HG02759 (cell line): ENCODE measurements around the gene AMDHD1.
A peak's percentile ranks its signal among the peaks of the same experiment; 100 is the strongest.

Source experiments
- ATAC-seq: cut with Tn5 transposase; IDR thresholded peaks from one replicate; pipeline ENCODE4 v1.9.1; 2021; ENCODE audit warnings: mild to moderate bottlenecking, moderate library complexity; ENCODE audit not compliant: unreplicated experiment

Gene AMDHD1, protein sequence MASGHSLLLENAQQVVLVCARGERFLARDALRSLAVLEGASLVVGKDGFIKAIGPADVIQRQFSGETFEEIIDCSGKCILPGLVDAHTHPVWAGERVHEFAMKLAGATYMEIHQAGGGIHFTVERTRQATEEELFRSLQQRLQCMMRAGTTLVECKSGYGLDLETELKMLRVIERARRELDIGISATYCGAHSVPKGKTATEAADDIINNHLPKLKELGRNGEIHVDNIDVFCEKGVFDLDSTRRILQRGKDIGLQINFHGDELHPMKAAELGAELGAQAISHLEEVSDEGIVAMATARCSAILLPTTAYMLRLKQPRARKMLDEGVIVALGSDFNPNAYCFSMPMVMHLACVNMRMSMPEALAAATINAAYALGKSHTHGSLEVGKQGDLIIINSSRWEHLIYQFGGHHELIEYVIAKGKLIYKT

DNA sequence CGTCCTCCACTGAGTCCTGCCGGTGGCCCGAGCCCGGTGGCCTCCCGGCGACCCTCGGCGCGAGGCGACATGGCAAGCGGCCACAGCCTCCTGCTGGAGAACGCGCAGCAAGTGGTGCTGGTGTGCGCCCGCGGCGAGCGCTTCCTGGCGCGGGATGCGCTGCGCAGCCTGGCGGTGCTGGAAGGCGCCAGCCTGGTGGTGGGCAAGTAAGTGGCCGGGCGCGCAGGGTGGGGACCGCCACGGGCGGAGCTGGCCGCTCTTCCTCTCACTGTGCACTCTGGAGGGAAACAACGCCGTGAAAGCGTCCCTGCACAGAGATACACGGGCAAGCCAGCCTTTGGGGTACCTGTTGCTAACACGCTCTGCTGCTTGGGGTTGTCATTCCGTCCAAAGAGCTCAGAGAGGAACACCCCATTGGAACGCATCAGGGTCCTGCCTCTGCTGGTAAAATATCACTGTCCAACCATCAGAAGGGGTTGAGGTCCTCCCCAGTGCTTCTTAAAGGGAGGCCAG, at the start of gene AMDHD1:
TSS of gene AMDHD1 (plus strand) at position 2 of the 513 bp plus-strand sequence. CDS start at position 70, 68 bp downstream.
- ATAC-seq, result peak; percentile 64

DNA sequence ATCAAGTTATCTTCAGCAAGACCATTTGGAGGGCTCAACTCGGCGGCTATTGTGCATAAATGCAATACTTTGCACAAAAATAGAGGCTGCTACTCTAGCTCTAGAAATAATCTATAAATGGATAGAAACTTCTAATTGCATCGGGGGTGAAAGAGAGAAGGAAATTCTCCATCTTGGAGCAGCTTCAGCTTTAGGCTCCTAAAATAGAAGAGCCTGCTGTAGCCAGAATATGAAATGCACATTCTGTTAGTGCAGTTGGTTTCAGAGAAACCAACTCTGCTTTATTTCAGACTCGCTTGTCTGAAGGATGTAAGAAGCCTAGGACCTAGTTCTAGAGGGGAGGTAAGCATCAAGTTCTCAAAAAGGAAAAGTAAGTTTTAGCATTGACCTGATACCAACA, 46.3 kb upstream of the AMDHD1 start:
- no peak for ATAC-seq

DNA sequence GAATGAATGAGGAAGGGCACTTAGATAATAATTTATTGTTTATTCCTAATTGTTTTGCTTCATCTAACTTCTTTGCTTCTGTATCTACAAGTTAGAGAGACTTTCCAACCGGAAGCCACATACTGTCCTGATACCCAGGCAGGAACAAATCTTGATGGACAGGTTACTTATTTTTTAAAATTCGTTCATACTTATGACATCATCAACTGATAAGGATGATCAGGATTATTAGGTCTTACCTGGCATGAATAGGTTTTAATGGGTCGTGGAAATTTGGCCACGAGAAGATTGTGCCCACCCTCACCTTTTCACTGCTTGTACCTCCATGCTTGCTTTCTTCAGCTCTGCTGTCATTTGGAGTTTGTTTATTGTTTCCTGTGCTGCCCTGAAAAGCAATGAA, 45.0 kb upstream of the AMDHD1 start:
- ATAC-seq, result no peak

DNA sequence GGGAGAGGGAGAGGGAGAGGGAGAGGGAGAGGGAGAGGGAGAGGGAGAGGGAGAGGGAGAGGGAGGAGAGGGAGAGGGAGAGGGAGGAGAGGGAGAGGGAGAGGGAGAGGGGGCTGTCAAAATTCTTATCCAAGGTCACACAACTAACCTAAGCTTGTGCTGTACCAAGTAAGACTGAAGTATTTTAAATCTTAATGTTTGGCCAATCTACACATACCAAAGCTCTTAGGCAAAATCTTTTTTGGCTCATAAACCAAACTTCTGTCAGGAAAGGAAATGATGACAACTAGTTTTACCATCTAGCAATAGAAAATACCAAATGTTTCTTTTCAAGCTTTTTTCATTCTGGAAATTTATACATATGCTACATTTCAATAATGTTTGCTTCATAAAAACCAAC, 34.6 kb upstream of the AMDHD1 start:
- no peak for ATAC-seq

DNA sequence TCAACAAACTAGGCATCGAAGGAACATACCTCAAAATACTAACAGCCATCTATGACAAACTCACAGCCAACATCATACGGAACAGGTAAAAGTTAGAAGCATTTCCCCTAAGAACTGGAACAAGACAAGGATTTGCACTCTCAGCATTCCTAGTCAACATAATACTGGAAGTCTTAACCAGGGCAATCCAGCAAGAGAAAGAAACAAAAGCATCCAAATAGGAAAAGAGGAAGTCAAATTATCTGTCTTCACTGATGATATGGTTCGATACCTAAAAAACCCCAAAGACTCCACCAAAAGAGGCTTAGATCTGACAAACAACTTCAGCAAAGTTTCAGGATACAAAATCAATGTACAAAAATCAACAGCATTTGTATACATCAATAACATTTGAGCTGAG, 33.3 kb upstream of the AMDHD1 start:
- ATAC-seq, result no peak

DNA sequence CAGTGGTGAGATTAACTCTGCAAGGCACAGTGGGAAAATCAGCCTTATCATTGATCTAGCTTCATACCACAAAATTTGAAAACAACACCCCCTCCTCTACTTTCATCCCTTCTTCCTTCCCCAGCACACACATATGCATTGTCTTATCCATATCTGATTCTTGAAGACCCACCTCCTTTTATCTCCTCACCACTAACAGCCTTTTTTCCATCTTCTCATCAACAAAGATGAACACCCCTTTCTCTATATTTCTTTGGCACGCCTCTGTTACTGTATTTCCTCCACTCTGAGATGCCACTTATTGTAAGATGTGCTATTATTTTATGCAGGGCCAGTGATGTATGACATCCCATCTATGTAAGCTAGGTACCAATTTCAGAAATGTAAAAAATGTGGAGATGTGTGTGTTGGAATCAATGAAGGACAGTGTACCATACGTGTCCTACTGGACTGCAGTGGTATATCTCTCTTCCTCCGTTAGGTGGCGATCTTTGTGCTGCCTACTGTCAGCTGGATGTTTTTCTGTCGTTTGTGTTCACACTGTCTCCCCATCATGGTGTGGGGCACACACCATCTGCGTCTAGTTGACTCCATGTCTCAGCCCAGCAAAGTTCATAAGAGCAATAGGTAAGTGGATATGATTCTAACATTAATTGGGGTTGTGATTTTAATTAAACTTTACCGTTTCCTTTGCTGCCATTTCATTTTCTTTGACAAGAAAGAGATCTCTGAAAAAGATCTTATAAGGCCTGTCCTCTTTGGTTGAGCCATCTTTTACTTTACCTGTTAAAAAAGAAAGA, 24.7 kb upstream of the AMDHD1 start:
- ATAC-seq, result peak; percentile 85

DNA sequence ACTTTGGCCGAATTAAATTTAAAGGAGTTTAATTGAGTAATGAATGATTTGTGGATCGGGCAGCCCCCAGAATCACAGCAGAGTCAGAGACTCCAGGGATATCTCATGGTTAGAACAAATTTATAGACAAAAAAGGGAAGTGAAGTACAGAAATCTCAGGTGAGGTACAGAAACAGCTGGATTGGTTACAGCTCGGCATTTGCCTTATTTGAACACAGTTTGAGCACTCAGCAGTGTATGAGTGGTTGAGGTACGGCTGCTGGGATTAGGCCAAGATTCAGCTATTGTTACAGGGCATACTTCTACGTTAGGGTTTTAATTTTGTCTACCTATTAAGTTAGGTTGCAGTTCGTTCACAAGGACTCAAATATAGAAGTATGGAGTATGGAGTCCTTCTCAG, 24.0 kb upstream of the AMDHD1 start:
- no peak for ATAC-seq

DNA sequence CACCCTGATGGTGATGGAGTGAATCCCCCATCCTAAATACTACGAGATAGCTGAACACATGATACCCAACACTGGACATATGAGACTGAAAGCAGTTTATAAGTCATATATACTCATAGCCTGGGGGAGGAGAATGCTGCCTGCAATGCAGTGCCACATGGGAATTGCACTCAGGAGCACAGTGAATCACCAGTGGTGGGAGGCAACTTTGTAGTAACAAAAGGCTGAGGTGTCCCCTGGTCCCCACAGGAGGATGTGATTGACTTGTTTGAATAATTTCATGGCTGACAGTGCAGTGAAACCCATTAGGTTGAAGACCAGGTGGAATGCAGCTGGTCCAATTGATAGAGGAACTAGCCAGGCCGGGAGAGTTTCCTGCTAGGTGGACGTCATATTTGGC, 20.9 kb upstream of the AMDHD1 start:
- no peak for ATAC-seq

DNA sequence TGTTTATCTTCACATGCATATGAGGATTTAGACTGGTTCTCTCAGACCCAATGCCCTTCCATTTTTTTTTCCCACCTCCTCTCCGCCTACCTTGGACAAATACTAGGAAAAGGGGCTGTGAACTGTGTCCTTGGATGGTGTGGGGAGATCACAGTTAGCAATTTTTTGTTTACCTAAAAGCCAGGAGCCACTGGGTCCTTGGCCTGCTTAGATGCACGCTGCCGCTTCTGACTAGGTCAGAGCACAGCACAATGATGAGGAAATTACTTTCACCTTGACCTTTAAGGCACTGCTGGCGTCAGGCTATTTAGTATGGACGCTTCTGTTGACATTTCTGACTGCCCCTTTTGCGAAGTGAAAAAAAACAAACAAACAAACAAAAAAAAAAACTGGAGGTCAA, 2.6 kb upstream of the AMDHD1 start:
- ATAC-seq, result no peak

DNA sequence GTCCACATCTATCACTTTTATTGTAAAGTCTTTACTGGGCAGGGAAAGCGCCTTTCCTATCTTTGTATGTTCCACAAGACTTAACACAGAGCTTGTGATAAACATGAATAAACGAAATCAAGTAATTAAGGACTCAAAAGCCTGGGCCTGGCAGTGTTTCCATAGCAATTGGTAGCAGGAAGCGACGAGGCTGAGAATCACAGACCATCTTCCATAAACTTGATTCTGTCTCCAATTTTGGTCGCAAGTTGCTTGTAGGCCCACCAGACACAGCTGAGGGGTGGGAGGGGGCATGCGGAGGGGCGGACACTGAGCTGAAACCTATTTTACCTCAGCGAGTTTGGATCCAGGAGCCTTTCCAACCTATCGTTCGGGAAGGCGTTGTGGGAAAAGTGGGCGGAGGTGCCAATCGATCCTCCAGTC, 1.0 kb upstream of the AMDHD1 start:
- no peak for ATAC-seq

DNA sequence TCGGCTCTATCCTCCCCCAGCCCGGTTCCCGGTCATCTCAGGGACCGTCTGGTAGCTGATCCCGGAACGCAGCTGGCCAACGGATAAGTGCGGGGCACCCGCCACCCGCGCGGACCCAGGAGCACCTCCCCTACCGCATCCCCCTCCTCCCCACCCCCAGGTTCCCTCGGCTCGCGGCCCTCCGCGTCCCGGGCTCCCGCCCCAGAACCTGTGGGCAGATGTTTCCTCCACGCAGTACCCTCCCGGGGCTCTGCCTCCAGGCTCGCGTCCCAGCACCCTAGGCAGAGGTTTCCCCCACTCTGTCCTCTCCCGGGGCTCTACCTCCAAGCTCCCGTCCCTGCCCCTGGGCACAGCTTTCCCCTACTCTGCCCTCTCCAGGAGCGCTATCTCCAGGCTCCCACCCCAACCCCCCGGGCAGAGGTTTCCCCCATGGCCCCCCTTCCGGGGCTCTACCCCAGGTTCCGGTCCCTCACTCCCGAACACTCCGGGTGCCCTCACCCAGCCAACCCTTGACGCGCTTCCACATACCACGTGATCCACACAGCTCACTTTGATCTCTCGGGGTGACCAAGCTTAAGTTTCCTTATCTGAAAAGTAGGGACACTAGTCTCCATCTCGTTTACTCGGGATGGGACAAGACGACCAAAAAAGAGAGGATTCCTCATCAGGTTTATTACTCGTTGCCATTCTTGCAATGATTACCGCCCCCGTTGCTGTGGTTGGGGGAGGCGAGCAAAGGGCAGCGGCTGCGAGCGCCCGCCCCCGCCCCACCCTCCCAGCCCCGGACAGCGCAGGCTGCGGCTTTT, 404 bp upstream of the AMDHD1 start, which contains the start of gene CCDC38:
TSS of gene CCDC38 (minus strand) at position 91 of the 806 bp plus-strand sequence. CDS start 6,105 bp downstream, outside the sequence.
- ATAC-seq, result peak; percentile 99

DNA sequence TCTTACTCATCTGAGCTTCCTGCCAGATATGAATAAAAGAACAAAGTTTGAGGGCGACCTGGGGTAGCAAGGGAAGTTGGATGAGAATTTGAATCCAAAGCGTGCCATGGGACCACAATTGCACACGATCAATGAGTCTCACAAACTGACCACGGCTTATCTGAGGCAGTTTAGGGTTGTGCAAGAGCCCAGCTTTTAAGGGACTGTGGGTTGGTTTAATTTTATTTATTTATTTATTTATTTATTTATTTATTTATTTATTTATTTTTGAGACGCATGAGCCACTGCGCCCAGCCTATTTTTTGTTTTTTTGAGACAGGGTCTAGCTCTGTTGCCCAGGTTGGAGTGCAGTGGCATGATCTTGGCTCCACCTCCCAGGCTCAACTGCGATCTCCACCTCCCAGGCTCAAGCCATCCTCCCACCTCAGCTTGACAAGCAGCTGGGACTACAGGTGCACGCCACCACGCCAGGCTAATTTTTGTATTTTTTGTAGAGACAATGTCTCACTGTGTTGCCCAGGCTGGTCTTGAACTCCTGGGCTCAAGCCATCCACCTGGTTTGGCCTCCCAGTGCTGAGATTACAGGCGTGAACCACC, 1.1 kb downstream of the AMDHD1 start:
- no peak for ATAC-seq

DNA sequence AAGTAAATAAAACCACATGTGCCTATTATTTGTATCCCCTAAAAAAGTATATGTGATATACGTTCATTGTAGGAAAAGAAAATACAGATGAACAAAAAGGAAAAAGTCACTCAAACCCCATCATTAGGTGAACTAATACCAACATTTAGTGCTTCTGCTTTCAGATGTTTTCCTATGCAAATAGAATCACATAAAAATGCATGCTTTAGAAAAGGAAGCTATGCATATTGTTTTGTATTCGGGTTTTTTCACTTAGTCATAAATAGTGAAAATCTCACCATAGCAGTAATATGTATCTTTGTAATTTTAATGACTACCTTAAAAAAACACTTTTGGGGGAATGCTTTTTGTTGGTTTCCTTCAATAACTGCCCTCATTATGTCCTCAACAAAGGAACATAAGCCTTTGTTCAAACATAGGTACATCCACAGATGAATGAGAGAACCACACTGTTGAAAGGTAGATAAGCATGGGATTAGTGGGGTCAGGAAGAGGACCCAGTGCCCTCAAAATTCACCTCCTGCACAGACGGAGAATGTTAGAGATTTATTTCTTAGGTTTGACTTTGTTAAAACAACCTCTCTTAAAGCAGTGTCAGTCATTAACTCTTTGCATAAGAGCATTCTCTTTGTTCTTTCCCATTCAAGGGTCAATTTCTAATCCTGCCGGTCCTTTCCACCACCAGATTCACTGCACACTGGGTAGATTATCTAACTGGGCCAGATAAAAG, 6.5 kb downstream of the AMDHD1 start:
- ATAC-seq, result no peak

DNA sequence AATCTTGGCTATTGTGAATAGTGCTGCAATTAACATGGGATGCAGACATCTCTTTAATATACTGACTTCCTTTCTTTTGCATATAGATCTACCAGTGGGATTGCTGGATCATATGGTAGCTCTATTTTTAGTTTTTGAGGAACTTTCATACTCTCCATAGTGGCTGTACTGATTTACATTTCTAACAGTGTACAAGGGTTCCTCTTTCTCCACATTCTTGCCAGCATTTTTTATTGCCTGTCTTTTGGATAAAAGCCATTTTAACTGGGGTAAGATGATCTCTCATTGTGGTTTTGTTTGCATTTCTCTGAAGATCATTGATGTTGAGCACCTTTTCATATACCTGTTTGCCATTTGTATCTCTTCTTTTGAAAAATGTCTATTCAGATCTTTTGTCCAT, 8.4 kb downstream of the AMDHD1 start:
- ATAC-seq, result no peak

DNA sequence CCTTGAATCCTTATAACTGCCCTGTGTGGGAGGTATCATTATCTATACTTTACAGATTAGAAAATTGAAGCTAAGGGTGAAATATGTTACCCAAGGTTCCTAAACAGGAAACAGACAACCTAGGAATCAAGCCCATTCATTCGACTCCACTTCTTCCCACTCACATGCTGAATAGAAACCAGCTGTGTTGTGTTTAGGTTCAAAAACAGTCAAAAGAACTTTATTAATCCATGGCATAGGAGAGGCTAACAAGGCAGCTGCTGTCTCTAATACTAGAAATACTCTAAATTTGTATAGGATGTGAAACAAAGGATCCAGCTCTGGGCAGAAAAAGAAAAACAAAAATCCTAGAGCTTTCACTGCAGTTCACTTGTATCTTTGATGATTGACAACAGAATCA, 9.9 kb downstream of the AMDHD1 start:
- no peak for ATAC-seq

DNA sequence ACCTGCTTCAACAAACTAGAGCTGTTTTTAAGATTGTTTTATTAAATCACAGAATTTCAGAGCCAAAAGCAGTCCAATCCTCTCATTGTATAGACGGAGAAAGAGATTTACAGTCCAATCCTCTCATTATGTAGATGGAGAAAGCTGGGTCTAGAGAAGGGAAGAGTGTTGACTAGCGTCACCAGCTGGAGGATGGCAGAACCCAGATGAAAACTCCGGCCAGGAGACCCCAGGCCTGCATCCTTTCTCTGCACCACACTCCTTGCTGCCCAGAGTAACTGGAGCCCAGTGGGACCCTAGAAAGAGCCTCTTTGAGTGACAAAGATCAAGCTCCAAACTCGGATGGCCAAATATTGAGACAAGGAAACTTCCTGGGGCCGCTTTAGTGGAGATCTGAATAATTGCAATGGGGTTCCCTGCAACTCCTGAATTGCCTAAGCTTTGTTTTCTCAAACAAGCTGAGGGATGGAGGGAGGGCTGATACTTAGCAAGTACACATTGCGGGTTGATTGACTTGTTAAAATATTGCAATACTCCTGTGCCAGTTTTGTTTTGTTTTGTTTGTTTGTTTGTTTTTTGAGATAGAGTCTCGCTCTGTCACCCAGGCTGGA, 12.5 kb downstream of the AMDHD1 start:
- ATAC-seq, result no peak

DNA sequence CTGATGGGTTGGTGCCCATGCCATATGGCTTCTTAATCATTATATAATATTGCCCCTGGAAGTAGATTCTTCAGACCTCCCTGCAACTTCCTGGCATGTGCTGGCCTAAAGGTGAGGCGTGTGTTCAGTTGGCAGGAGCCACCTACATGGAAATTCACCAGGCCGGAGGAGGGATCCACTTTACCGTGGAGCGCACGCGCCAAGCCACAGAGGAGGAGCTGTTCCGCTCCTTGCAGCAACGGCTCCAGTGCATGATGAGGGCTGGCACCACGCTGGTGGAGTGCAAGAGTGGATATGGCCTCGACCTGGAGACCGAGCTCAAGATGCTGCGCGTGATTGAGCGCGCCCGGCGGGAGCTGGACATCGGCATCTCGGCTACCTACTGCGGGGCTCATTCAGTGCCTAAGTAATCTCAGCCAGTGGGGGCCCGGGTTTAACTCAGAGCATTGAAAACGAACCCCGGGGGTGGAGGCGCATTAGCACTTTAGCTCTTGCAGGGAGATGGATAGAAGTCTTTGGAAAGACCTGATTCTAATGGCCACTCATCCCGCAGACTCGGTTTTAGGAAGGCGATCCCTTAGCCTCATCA, 13.5 kb downstream of the AMDHD1 start:
- no peak for ATAC-seq

DNA sequence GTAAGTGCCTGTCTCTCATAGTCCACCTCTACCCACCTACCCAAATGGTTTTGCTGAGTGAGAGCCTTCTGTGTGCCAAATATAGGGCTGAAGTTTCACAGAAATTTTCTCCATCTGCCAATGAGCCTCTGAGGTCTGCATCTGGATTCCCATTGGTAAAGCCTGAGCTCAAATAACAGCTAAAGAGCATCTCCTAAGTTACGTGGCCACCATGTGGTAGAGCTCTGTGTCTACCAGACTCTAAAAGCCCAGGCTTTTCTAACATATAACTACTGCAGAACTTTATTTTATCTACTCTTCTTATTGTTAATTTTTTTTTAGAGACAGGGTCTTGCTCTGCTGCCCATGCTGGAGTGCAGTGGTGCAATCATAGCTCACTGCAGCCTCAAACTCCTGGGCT, 16.0 kb downstream of the AMDHD1 start:
- ATAC-seq, result no peak

DNA sequence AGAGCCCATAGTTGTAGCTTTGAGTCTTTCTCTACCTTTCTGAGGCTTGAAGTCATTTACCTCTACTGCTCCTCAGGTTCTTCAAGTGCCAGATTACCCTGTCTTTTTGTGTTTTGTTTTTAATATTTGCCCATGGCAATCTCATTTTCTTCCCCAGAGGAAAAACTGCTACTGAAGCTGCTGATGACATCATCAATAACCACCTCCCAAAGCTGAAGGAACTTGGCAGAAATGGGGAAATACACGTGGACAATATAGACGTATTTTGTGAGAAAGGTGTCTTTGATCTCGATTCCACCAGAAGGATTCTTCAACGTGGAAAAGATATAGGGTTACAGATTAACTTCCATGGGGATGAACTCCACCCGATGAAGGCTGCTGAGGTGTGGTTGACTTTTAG, 17.1 kb downstream of the AMDHD1 start:
- ATAC-seq, result no peak
